HG03521 (cell line): Measurements from ENCODE around the gene GRM5.
"Not testable (repeated sequence)": the region's sequence is repeated elsewhere in the genome, so short reads cannot be mapped to it uniquely, and the experiment has no call there.

Experiments used
- ATAC-seq: cut with Tn5 transposase; IDR thresholded peaks from one replicate; pipeline ENCODE4 v1.9.1; 2021; ENCODE audit warnings: mild to moderate bottlenecking, moderate library complexity; ENCODE audit not compliant: unreplicated experiment

The GRM5 gene

GRCh38 chr11:88552379-88553062 is 513.3 kb downstream of the GRM5 start:
- ATAC-seq, result peak; percentile 97

GRCh38 chr11:88544656-88545280 is 521.0 kb downstream of the GRM5 start:
- ATAC-seq, result peak; percentile 8

GRCh38 chr11:88543902-88544655 is 521.7 kb downstream of the GRM5 start:
- peak; percentile 99 for ATAC-seq

- no peak for ATAC-seq
These were observed 524.8 kb downstream of the GRM5 start for GRCh38 chr11:88541006-88541405.

- no peak for ATAC-seq
These were observed 527.7 kb downstream of the GRM5 start for GRCh38 chr11:88538098-88538497.

GRCh38 chr11:88537613-88538012 is 528.2 kb downstream of the GRM5 start:
- ATAC-seq, result no peak

GRCh38 chr11:88536616-88537265 is 529.0 kb downstream of the GRM5 start:
- no peak for ATAC-seq

- ATAC-seq, result peak; percentile 90
These were observed 529.8 kb downstream of the GRM5 start for GRCh38 chr11:88535916-88536547.

- ATAC-seq, result no peak
These were observed 530.5 kb downstream of the GRM5 start for GRCh38 chr11:88535266-88535665.

- ATAC-seq, result not testable (repeated sequence)
These were observed 531.1 kb downstream of the GRM5 start for GRCh38 chr11:88534706-88535105.

- no peak for ATAC-seq
These were observed 531.6 kb downstream of the GRM5 start for GRCh38 chr11:88534185-88534584.

- ATAC-seq, result no peak
These were observed 532.8 kb downstream of the GRM5 start for GRCh38 chr11:88533001-88533400.

- no peak for ATAC-seq
These were observed 534.0 kb downstream of the GRM5 start for GRCh38 chr11:88531831-88532230.

GRCh38 chr11:88529426-88529825 is 536.4 kb downstream of the GRM5 start:
- no peak for ATAC-seq

GRCh38 chr11:88523386-88524071 is 542.3 kb downstream of the GRM5 start:
- ATAC-seq, result no peak

GRCh38 chr11:88522624-88523385 is 543.0 kb downstream of the GRM5 start:
- no peak for ATAC-seq

GRCh38 chr11:88521799-88522201 is 544.0 kb downstream of the GRM5 start:
- ATAC-seq, result no peak

GRCh38 chr11:88521399-88521798 is 544.4 kb downstream of the GRM5 start:
- no peak for ATAC-seq

GRCh38 chr11:88520391-88520790 is 545.4 kb downstream of the GRM5 start:
- no peak for ATAC-seq

- ATAC-seq, result no peak
These were observed 550.8 kb downstream of the GRM5 start for GRCh38 chr11:88515002-88515401.
